ENCODE results near the gene EMILIN2.

EMILIN2 gene

DNA sequence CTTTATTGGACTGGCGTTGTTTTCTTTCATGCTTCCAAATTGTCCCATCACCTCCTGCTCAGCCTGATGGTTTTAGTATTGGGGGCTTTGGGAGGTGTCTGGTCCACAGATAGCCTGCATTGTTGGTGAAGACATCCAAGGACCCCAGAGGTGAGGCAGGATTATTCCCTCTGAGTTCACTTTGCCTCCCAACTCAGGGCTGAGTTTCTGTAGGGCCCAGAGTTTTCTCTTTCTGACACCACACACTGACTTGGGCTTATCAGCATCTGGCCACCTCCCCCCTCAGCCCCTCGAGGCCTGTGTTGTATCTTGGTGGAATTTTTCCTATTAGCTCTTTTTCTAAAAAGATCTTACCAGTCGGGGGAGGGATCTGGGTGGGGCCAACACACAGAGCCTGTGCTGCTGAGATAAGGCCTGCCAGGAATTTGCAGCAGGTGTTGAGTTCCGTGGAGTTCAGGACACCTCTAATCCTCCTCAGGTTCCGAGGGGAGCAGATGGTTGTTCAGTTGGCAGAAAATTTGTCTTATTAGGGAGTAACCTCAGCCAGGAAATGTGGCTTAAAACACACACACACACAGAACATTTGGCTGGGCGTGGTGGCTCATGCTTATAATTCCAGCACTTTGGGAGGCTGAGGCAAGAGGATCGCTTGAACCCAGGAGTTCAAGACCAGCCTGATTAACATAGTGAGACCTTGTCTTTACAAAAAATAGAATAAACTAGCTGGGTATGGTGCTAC, 7.3 kb downstream of the EMILIN2 start:
- no peaks in the 10 kb centered on the region for H3K36me3 ChIP-seq (ENCODE audit: control insufficient read depth in 2 of 2, insufficient read depth in 1 of 2, low read length in 2 of 2)
- H3K4me3 ChIP-seq (ENCODE audit: low read depth, low read length), result no peak overlapping the region
- TF ChIP-seq SALL2 (tag by site-specific recombination; IDR thresholded peaks at IDR 0.05; ENCODE audit: borderline replicate concordance) (no peak), OSR2 (tag by site-specific recombination; IDR thresholded peaks at IDR 0.05) (no peak)
- TF ChIP-seq, protein P1, sequence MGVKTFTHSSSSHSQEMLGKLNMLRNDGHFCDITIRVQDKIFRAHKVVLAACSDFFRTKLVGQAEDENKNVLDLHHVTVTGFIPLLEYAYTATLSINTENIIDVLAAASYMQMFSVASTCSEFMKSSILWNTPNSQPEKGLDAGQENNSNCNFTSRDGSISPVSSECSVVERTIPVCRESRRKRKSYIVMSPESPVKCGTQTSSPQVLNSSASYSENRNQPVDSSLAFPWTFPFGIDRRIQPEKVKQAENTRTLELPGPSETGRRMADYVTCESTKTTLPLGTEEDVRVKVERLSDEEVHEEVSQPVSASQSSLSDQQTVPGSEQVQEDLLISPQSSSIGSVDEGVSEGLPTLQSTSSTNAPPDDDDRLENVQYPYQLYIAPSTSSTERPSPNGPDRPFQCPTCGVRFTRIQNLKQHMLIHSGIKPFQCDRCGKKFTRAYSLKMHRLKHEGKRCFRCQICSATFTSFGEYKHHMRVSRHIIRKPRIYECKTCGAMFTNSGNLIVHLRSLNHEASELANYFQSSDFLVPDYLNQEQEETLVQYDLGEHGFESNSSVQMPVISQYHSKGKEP (tag by site-specific recombination; IDR thresholded peaks at IDR 0.05), result no peak
- H3K27ac ChIP-seq (ENCODE audit: extremely low read depth, low read depth, low read length), result no peak overlapping the region
- ChIA-PET CTCF (interaction anchor here (0.6 kb wide), 1 partner anchor 139 kb away, joined by 3 read pairs; no protein-coding TSS in a partner anchor), POLR2A (no interaction called here)
- no peaks in the 10 kb centered on the region for H3K9me3 ChIP-seq (ENCODE audit: control insufficient read depth, insufficient read depth, low read depth, low read length)
- no peaks in the 10 kb centered on the region for H3K4me1 ChIP-seq (ENCODE audit: control insufficient read depth, insufficient read depth, low read length)

DNA sequence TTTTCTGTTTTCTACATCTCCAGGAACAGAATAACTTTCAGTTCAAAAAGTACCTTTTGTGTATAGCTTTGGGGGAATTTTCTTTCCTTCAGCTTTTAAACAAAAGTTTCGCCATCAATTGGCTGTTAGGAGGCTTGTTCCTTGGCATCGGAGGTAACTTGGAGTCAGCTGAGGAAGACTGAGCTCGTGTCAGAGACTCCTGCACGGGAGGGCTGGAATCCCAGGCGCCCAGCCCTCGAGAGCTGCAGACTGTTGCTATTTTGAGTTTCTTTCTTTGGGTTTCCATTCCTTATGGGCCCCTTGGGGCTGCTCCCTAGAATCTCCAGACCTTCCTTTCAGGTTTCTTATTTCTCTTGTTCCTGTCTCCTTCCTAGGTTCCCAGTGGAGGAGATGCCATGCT, 8.1 kb downstream of the EMILIN2 start:
- Histone ChIP-seq H3K27ac (ENCODE audit: extremely low read depth, low read depth, low read length) (no peak overlapping the region), H3K4me1 (ENCODE audit: control insufficient read depth, insufficient read depth, low read length) (no peaks in the 10 kb centered on the region), H3K36me3 (ENCODE audit: control insufficient read depth in 2 of 2, insufficient read depth in 1 of 2, low read length in 2 of 2) (no peaks in the 10 kb centered on the region), H3K9me3 (ENCODE audit: control insufficient read depth, insufficient read depth, low read depth, low read length) (no peaks in the 10 kb centered on the region), H3K4me3 (ENCODE audit: low read depth, low read length) (no peak overlapping the region)
- POLR2A ChIA-PET, result no interaction called here
- TF ChIP-seq ZNF146 (tag by site-specific recombination; IDR thresholded peaks at IDR 0.05), result no peak
- no peak for TF ChIP-seq ZNF670 (tag by site-specific recombination; IDR thresholded peaks at IDR 0.05; ENCODE audit: low read depth)
- TF ChIP-seq ZNF701 (tag by site-specific recombination; IDR thresholded peaks at IDR 0.05), result no peak
- TF ChIP-seq, protein P2, sequence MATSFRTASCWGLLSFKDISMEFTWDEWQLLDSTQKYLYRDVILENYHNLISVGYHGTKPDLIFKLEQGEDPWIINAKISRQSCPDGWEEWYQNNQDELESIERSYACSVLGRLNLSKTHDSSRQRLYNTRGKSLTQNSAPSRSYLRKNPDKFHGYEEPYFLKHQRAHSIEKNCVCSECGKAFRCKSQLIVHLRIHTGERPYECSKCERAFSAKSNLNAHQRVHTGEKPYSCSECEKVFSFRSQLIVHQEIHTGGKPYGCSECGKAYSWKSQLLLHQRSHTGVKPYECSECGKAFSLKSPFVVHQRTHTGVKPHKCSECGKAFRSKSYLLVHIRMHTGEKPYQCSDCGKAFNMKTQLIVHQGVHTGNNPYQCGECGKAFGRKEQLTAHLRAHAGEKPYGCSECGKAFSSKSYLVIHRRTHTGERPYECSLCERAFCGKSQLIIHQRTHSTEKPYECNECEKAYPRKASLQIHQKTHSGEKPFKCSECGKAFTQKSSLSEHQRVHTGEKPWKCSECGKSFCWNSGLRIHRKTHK (tag by site-specific recombination; IDR thresholded peaks at IDR 0.05), result no peak
- TF ChIP-seq ZNF394 (tag by site-specific recombination; IDR thresholded peaks at IDR 0.05; ENCODE audit: borderline replicate concordance), result no peak
- no peak for TF ChIP-seq GLI2 (tag by site-specific recombination; IDR thresholded peaks at IDR 0.05; ENCODE audit: borderline replicate concordance, low read depth)
- no peak for TF ChIP-seq ZXDB (tag by site-specific recombination; IDR thresholded peaks at IDR 0.05)
- no peak for TF ChIP-seq ZNF785 (tag by site-specific recombination; IDR thresholded peaks at IDR 0.05)
- TF ChIP-seq, protein P3, sequence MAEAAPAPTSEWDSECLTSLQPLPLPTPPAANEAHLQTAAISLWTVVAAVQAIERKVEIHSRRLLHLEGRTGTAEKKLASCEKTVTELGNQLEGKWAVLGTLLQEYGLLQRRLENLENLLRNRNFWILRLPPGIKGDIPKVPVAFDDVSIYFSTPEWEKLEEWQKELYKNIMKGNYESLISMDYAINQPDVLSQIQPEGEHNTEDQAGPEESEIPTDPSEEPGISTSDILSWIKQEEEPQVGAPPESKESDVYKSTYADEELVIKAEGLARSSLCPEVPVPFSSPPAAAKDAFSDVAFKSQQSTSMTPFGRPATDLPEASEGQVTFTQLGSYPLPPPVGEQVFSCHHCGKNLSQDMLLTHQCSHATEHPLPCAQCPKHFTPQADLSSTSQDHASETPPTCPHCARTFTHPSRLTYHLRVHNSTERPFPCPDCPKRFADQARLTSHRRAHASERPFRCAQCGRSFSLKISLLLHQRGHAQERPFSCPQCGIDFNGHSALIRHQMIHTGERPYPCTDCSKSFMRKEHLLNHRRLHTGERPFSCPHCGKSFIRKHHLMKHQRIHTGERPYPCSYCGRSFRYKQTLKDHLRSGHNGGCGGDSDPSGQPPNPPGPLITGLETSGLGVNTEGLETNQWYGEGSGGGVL (tag by site-specific recombination; IDR thresholded peaks at IDR 0.05), result no peak
- no peak for TF ChIP-seq ZFP41 (tag by site-specific recombination; IDR thresholded peaks at IDR 0.05; ENCODE audit: borderline replicate concordance)
- no peak for TF ChIP-seq ZNF175 (tag by site-specific recombination; IDR thresholded peaks at IDR 0.05)
- no peak for TF ChIP-seq ZSCAN30 (tag by site-specific recombination; IDR thresholded peaks at IDR 0.05)
- TF ChIP-seq, protein P4, sequence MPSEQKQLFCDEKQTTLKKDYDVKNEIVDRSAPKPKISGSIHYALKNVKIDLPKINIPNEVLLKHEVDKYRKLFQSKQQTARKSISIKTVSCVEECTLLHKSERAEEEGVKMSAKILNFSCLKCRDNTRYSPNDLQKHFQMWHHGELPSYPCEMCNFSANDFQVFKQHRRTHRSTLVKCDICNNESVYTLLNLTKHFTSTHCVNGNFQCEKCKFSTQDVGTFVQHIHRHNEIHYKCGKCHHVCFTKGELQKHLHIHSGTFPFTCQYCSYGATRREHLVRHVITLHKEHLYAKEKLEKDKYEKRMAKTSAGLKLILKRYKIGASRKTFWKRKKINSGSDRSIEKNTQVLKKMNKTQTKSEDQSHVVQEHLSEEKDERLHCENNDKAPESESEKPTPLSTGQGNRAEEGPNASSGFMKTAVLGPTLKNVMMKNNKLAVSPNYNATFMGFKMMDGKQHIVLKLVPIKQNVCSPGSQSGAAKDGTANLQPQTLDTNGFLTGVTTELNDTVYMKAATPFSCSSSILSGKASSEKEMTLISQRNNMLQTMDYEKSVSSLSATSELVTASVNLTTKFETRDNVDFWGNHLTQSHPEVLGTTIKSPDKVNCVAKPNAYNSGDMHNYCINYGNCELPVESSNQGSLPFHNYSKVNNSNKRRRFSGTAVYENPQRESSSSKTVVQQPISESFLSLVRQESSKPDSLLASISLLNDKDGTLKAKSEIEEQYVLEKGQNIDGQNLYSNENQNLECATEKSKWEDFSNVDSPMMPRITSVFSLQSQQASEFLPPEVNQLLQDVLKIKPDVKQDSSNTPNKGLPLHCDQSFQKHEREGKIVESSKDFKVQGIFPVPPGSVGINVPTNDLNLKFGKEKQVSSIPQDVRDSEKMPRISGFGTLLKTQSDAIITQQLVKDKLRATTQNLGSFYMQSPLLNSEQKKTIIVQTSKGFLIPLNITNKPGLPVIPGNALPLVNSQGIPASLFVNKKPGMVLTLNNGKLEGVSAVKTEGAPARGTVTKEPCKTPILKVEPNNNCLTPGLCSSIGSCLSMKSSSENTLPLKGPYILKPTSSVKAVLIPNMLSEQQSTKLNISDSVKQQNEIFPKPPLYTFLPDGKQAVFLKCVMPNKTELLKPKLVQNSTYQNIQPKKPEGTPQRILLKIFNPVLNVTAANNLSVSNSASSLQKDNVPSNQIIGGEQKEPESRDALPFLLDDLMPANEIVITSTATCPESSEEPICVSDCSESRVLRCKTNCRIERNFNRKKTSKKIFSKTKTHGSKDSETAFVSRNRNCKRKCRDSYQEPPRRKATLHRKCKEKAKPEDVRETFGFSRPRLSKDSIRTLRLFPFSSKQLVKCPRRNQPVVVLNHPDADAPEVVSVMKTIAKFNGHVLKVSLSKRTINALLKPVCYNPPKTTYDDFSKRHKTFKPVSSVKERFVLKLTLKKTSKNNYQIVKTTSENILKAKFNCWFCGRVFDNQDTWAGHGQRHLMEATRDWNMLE (tag by site-specific recombination; conservative IDR thresholded peaks at IDR 0.05; ENCODE audit: low read depth), result no peak
- no peak for TF ChIP-seq FEZF1 (tag by site-specific recombination; IDR thresholded peaks at IDR 0.05)
- TF ChIP-seq ZNF169 (tag by site-specific recombination; IDR thresholded peaks at IDR 0.05), result no peak
- TF ChIP-seq ZNF202 (tag by site-specific recombination; IDR thresholded peaks at IDR 0.05; ENCODE audit: borderline replicate concordance), result no peak
- no peak for TF ChIP-seq ZNF404 (tag by site-specific recombination; IDR thresholded peaks at IDR 0.05)
- TF ChIP-seq, protein P5, sequence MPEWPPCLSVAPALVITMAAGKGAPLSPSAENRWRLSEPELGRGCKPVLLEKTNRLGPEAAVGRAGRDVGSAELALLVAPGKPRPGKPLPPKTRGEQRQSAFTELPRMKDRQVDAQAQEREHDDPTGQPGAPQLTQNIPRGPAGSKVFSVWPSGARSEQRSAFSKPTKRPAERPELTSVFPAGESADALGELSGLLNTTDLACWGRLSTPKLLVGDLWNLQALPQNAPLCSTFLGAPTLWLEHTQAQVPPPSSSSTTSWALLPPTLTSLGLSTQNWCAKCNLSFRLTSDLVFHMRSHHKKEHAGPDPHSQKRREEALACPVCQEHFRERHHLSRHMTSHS (tag by site-specific recombination; IDR thresholded peaks at IDR 0.05), result no peak
- TF ChIP-seq ZNF416 (tag by site-specific recombination; IDR thresholded peaks at IDR 0.05), result no peak
- CTCF ChIA-PET, result no interaction called here

Measured in HEK293 (cell line).